G401 (cell line): Measurements from ENCODE around the gene PLSCR2. TPM values are rescaled to one million over a fixed set of nuclear protein-coding genes. Genes with fewer than 3 reads are reported as not detected.
"Not testable (repeated sequence)": the region's sequence is repeated elsewhere in the genome, so short reads cannot be mapped to it uniquely, and the experiment has no call there.

Source experiments
- DNase-seq: peaks from one replicate; pipeline ENCODE4 v3.0.0-alpha.2; 2015; ENCODE audit warnings: low spot score
- in situ Hi-C: cut with HindIII; loops from 2 replicates; pipeline ENCODE4 v1.10.0; 2016; ENCODE audit warnings: low sequenced_read_pairs, mixed read lengths
- total RNA-seq: library from RNA; depleted of rRNA; stranded (reverse); fragments of >200 nt; shearing (Covaris generic); gene quantifications from 2 replicates; pipeline ENCODE4 v1.2.3, GENCODE V29; 2014

Gene PLSCR2
- total RNA-seq, 1 experiment from 2014 or later = not detected

GRCh38 chr3:146440310-146440709, 29.1 kb downstream of the PLSCR2 start:
- in situ Hi-C loops = not testable (repeated sequence)

GRCh38 chr3:146432066-146432465, 37.3 kb downstream of the PLSCR2 start:
- in situ Hi-C loops = no loop called here
- DNase-seq = no peak

More at GRCh38 chr3:146440310-146440709, 29.1 kb downstream of the PLSCR2 start:
- not testable (repeated sequence) for DNase-seq

GRCh38 chr3:146431240-146431639, 38.1 kb downstream of the PLSCR2 start:
- in situ Hi-C loops = no loop called here
- no peak for DNase-seq

GRCh38 chr3:146425341-146425740, 44.0 kb downstream of the PLSCR2 start:
- in situ Hi-C loops = no loop called here
- no peak for DNase-seq

GRCh38 chr3:146421819-146422759, 47.3 kb downstream of the PLSCR2 start:
- in situ Hi-C loops = no loop called here
- no peak for DNase-seq

GRCh38 chr3:146416366-146416765, 53.0 kb downstream of the PLSCR2 start:
- no peak for DNase-seq
- in situ Hi-C loops = no loop called here

- no peak for DNase-seq
- in situ Hi-C loops = no loop called here
Measured at GRCh38 chr3:146414010-146414409, 55.4 kb downstream of the PLSCR2 start.

- DNase-seq, in situ Hi-C loops: not testable (repeated sequence)
Measured at GRCh38 chr3:146412711-146413110, 56.6 kb downstream of the PLSCR2 start.

GRCh38 chr3:146407956-146408355, 61.4 kb downstream of the PLSCR2 start:
- in situ Hi-C loops = no loop called here
- DNase-seq = no peak

- in situ Hi-C loops = no loop called here
- DNase-seq = no peak
Measured at GRCh38 chr3:146404436-146404835, 64.9 kb downstream of the PLSCR2 start.

- no peak for DNase-seq
- in situ Hi-C loops = no loop called here
Measured at GRCh38 chr3:146403792-146404191, 65.6 kb downstream of the PLSCR2 start.

- in situ Hi-C loops = no loop called here
- no peak for DNase-seq
Measured at GRCh38 chr3:146396792-146397191, 72.6 kb downstream of the PLSCR2 start.

- in situ Hi-C loops = no loop called here
- DNase-seq = no peak
Measured at GRCh38 chr3:146395164-146395563, 74.2 kb downstream of the PLSCR2 start.

- in situ Hi-C loops = no loop called here
- peak; percentile 3 for DNase-seq
Measured at GRCh38 chr3:146390957-146391356, 78.4 kb downstream of the PLSCR2 start.

- DNase-seq = no peak
- in situ Hi-C loops = no loop called here
Measured at GRCh38 chr3:146390006-146390772, 79.2 kb downstream of the PLSCR2 start.

GRCh38 chr3:146387566-146387965, 81.8 kb downstream of the PLSCR2 start:
- no peak for DNase-seq

GRCh38 chr3:146386936-146387335, 82.4 kb downstream of the PLSCR2 start:
- in situ Hi-C loops = no loop called here
- DNase-seq = no peak

More at GRCh38 chr3:146387566-146387965, 81.8 kb downstream of the PLSCR2 start:
- in situ Hi-C loops = no loop called here

- in situ Hi-C loops = no loop called here
- DNase-seq = no peak
Measured at GRCh38 chr3:146384786-146385185, 84.6 kb downstream of the PLSCR2 start.
